Vagina (tissue), 2 donors: Measurements from ENCODE around the gene FGGY.

Experiments used
- POLR2A ChIP-seq, 2 donors: fragments of 450-650 bp; IDR thresholded peaks; one replicate each; pipeline ENCODE4 v1.6.1; 2017; ENCODE audit warnings: antibody characterized with exemption in 2 of 2, mild to moderate bottlenecking in 2 of 2, moderate library complexity in 2 of 2
- POLR2AphosphoS5 ChIP-seq, 2 donors: sonication (generic); formaldehyde crosslinking; IDR thresholded peaks; one replicate each; pipeline ENCODE4 v1.9.0; 2017; ENCODE audit warnings: antibody characterized with exemption in 2 of 2, mild to moderate bottlenecking in 2 of 2, low read depth in 1 of 2; ENCODE audit not compliant: insufficient read depth in 1 of 2
- TF ChIP-seq, protein P1 (sequence below), 3 experiments: fragments of 450-650 bp in 2 of 3; fragments of 200-600 bp in 1 of 3; sonication (generic) in 1 of 3; IDR thresholded peaks; one replicate each; pipeline ENCODE4 v1.5.1; 2017 to 2019; ENCODE audit warnings: antibody characterized with exemption in 3 of 3, mild to moderate bottlenecking in 2 of 3, moderate library complexity in 2 of 3

DNA sequence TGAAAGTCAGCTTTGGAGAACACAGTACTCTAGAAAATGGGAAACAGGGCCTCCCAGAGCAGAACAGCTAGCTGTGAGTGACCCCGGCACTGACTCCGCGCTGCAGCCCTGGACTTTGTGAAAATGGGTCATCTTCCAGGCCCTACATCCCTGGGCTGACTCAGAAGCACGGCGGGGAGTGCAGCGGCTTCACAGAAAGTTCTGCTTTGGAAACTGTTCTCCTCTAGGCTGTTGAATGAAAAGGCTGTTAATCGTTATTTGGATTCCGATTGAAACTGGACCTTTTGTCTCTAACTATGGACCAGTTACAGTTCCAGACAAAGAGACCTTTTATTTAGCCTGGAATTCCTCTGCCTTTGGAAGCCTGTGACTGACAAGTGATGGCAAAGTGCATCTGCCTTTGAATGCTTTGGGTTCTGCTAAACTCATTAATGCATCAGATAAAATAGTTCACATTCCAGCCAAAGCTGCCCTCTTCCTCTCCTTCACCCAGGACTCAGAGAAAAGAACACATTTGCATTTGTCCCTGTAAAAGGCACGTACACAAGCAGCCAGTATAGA is 372.9 kb downstream of the FGGY start:
- TF ChIP-seq, protein P1, sequence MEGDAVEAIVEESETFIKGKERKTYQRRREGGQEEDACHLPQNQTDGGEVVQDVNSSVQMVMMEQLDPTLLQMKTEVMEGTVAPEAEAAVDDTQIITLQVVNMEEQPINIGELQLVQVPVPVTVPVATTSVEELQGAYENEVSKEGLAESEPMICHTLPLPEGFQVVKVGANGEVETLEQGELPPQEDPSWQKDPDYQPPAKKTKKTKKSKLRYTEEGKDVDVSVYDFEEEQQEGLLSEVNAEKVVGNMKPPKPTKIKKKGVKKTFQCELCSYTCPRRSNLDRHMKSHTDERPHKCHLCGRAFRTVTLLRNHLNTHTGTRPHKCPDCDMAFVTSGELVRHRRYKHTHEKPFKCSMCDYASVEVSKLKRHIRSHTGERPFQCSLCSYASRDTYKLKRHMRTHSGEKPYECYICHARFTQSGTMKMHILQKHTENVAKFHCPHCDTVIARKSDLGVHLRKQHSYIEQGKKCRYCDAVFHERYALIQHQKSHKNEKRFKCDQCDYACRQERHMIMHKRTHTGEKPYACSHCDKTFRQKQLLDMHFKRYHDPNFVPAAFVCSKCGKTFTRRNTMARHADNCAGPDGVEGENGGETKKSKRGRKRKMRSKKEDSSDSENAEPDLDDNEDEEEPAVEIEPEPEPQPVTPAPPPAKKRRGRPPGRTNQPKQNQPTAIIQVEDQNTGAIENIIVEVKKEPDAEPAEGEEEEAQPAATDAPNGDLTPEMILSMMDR (IDR thresholded peaks at IDR 0.05) = no peak
- TF ChIP-seq POLR2A (IDR thresholded peaks at IDR 0.05) = no peak
- peak in 1 of 2 donors; percentile 48 for TF ChIP-seq POLR2AphosphoS5 (IDR thresholded peaks at IDR 0.05; ENCODE audit: insufficient read depth in 1 of 2, low read depth in 1 of 2)
